Activated T-cell treated with anti-CD3 and anti-CD28 coated beads, Interleukin-2, amount 50 U/mL, for 1 hour (primary cell): ENCODE measurements around the gene RRM2.

Experiments
- DNase-seq: peaks from one replicate; pipeline ENCODE4 v3.0.0-alpha.2; 2020

RRM2 gene

DNA sequence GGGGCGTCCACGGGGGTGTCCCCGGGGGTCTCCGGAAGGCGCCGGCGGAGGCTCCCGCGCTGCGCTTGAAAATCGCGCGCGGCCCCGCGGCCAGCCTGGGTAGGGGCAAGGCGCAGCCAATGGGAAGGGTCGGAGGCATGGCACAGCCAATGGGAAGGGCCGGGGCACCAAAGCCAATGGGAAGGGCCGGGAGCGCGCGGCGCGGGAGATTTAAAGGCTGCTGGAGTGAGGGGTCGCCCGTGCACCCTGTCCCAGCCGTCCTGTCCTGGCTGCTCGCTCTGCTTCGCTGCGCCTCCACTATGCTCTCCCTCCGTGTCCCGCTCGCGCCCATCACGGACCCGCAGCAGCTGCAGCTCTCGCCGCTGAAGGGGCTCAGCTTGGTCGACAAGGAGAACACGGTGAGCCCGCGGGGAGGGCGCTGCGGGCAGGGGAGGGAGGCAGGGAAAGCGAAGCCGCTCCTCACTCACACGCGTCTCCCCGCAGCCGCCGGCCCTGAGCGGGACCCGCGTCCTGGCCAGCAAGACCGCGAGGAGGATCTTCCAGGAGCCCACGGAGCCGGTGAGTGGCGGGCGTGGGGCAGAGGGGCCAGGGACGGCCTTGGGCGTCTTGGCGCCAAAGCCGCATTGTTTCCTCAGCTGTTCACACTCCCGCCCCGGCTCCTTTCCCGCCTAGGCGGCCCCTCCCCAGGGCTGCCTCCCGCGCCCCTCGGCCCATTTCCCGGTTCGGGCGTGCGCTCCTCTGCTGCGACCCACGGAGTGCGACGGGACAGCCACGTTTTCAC lies at the start of gene RRM2:
RRM2 (plus strand) TSS at position 240 of the 781 bp plus-strand sequence; CDS start at position 300, 60 bp downstream.
- peak; percentile 82 for DNase-seq

DNA sequence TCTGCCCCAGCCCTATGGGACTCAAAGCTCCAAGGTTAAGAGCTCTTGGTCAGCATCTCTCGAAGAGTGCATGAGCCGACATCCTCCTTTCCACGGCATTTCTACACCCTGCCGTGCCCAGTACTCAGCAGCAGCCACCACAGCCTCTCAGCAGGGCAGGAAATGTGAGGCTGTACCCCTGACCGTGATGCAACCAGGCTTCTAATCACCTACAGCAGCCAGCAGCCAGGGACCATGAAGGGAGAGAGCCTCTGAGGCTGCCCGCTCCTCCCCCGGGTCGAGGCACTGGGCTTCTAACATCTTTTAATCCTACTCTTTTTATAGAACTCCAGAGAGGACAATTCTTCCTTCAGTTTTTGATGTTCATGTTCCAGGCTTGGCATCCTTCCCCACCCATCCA lies 48.8 kb upstream of the RRM2 start:
- DNase-seq = no peak

DNA sequence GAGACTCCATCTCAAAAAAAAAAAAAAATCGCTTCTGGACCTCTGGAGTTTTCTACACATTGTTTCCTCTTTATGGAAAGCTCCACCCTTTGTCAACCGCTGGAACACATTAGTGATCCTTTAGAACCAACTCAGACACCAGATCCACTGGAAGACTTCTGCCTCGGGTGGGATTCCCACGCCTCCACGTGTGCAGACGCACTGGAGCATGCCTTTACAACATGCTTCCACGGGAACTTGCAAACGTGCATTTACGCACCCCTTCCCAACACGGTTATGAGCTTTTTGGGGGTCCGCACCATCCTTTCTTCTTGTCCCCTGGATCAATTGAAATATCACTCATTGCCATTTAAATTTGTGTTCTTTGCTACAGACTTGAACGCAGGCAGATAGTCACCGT lies 47.4 kb upstream of the RRM2 start:
- no peak for DNase-seq

DNA sequence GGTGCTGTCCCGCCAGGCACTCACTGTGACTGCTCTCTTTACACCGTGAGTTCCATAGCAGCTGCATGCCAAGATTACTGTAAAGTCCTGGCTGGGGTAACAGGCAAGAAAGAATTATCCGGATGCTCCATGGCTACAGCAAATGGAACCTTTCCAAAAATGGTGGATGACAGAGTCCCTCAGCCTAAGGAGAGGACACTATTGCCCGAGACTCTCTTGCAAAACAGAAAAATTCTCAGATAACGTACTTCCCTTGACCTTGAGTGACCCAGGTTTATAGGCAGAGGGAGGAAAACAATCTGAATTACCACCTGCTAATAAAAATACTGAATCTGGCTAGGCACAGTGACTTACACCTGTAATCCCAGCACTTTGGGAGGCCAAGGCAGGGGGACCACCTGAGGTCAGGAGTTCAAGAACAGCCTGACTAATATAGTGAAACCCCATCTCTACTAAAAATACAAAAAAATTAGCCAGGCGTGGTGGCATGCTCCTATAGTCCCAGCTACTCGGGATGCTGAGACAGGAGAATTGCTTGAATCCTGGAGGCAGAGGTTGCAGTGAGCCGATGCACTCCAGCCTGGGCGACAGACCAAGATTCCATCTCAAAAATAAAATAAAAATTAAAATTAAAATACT lies 46.8 kb upstream of the RRM2 start:
- DNase-seq = no peak

DNA sequence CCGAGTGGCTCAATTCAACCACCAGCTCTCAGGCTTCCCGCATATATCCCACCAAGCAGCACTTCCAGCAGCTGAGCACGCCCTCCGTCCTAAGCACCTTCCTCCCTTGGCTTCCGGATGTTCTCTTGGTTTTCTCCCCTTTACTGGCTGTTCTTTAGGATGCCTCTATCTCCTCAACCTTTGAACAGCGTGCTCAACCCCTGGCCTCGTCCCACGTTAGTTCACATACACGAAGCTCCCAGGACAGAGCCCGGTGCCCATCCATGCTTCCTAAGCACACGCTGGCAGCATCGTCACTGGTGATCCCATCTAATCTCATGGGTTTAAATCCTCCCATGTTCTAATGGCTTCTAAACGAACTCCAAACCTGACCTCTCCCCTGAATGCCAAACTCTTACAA lies 46.0 kb upstream of the RRM2 start:
- DNase-seq = no peak

DNA sequence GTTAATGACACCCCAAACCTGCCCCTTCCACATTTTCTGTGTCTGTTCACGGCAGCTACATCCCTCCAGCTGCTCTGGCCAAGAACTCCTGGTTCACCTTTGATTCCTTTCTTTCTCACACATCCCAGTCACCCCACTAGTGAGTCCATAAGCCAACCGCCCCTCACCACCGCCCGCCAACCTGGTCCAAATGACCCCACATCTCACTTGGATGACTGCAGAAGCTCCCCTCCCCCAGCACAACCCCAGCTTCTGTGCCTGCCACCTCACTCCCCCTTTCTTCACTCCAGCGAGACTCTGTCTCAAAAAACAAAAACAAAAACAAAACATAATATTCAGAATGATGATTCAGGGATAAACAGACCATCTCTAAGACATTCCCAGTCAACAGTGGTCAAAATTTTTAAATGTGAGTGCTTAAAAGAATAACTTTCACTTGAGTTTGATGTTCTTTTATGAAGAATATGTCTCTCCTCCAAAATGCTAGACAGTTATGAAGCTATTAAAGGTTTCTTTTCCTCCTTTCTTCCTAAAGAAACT lies 45.5 kb upstream of the RRM2 start:
- DNase-seq = no peak

DNA sequence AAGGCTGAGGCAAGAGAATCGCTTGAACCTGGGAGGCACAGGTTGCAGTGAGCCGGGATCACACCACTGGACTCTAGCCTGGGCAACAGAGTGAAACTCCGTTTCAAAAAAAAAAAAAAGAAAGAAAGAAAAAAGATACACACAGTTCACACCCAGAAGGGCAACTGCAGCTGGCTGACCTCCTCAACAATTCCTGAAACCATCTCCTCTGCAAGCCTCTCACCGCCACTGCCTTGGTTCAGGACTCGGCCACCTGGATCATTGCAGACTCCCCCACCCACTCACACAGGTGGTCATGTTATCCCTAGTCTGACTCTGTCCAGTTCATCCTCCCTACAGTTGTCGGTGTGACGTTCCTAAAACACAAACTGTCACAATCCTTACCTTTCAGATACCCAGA lies 44.5 kb upstream of the RRM2 start:
- DNase-seq = no peak

DNA sequence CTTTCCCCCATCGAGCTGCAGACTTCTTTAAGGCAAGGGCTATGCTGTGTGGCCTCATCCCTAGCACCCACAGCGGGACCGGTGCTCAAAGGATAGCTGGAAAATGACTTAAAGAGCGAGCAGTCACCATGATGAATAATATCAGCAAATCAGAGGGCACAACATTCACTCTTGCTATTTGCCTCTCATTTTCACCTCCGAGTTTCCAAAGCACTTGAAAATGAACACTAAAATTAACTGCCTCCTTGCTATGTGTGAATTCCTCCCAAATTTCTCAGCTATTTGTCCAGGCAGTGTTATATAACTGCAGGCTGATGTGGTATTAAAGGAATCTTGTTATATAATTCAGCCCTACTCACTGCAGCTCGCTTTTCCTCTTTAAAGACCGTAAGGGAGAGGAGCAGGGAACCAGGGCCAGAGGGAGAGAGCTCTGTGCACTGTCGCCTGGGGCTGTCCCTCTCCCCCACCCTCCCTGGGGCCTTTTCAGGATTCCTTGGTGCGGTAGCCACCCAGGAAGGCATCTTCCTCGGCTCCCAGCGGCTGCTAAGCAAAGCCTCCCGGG lies 43.8 kb upstream of the RRM2 start:
- DNase-seq = no peak

DNA sequence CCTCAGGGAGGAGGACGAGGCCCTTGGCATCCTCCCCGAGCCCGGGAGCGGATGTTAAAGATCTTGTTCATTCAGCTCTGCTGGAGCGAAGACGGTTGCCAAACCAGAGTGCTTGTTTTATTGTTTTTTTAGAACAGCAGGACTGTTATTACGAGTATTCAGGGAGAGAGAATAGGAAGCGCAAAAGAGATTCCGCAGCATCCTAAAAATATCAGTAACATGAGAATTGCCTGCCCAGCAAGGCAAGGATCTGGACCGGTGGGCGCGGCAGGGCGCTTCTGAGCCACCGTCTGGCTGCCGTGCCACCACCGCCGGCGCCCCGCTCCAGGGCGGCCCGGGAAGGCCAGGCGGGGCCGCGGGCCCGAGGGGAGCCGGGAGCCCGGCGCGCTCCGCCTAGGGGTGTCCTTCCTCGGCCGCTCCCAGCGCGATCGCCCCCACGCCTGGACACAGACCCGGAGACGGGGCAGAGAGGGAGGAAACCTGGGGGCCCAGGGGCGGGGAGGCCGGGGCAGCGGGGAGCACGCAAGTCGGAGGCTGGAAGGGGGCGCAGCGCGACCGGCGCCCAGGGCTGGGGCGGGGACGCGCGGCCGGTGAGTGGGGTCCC lies 43.2 kb upstream of the RRM2 start:
- peak; percentile 49 for DNase-seq

DNA sequence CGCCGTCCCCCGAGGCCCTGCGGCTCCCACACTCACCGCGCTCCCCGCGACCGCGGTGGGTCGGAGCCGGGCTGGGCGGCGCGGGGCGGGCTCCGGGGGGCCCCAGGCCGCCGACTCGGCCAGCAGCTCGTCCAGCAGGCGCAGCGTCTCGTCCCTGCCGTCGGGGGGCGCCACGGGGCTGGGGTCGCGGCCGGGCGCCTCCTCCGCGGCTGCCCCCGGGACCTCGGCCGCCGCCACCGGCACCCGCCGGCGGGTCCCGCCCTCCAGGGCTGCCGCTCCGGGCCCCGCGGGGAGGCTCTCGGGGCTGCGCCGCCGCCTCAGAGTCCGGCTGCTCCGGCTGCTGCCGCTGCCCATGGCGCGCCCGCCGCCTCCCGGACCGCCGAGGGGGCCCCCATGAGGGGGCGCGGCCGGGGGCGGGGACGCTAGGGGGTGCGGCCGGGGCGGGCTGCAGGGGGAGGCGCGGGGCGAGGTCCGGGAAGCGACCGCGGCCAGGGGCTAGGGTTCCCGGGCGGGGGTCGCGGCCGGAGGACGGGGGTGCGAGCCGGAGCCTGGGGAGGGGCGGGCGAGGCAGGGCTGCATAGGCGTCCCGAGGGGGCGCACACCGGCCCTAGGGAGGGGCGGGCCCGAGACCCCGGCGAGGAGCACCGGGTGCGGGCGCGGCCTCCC lies 42.5 kb upstream of the RRM2 start, which contains the start of gene CYS1:
CYS1 (minus strand) TSS at position 542 of the 666 bp plus-strand sequence; CDS start at position 354, 188 bp downstream.
- DNase-seq = peak; percentile 35

DNA sequence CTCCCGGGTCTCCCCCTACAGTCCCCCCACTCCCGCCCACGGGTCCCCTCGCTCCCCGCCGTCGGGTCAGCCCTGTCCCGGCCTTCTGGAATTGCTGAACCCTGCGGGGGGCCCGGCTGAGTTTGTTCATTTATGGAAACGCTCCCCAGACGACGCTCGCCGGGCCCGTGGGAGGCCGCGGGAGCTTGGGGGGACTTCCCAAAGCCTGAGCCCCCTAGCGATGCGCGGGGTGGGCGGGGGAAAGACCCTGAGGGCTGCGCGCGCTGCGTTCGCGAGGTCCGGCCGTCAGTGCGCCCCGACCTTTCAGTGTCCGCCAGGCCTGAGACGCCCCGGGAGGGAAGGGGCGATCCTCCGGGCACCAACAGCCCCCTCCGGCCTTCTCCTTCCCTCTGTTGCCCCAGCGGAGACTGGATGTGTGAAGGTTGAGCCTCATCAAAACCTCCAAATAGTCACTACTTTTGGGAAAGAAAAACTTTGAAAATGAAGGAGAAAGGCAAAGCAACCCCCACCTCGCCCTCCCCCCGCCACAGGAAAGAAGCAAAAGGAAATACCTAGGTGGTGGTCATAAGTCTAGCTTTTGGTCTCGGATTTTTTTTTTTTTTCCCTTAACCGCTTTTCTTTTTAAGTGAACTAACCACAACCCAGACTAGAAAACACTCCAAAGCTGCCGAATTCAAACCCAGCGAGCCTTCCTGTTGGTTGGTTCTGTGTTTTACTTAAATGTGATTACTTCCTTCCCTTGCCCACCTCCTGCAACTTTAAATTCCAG lies 41.8 kb upstream of the RRM2 start:
- DNase-seq = peak; percentile 38

DNA sequence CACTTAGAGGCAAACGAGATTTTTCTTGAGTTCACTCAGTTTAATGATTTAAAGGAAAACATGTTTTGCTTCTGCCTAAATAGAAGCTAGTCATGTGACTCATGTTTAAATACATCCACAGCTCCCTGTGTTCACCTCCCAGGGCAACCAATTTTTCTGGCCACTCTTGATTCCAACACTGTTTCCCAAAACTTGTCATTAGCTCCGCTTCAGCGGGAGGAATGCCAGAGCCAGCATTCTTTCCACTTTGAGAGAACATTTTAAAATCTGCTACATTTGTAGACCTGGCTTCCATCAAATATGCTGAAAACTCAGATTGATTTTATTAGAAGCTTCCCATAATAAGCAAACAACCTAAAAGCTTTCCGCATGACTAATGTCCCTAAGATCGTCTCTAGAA lies 39.5 kb upstream of the RRM2 start:
- DNase-seq = no peak

DNA sequence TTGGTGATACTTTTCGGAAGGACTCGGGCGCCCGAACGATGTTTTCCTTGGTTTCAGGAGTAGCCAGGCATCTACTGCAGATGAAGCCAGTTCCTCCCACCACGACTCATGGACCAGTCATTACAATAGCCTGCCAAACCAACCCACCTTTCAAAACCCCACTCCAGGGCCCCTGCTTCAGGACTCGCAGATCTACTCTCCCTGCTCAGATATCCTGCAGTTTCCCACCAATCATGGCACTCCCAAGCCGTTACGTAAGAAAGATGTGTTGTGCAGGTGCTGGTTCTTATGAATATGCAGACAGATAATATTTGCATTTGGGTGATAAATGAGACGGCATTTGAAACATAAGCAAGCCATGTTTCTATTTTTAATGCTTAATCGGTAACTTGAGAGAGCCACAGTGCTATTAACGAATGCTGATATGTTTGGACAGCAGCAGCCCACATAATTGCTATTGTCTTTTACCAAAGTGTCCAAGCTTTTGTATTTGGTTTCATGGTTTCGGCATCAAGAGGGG lies 38.8 kb upstream of the RRM2 start:
- no peak for DNase-seq

DNA sequence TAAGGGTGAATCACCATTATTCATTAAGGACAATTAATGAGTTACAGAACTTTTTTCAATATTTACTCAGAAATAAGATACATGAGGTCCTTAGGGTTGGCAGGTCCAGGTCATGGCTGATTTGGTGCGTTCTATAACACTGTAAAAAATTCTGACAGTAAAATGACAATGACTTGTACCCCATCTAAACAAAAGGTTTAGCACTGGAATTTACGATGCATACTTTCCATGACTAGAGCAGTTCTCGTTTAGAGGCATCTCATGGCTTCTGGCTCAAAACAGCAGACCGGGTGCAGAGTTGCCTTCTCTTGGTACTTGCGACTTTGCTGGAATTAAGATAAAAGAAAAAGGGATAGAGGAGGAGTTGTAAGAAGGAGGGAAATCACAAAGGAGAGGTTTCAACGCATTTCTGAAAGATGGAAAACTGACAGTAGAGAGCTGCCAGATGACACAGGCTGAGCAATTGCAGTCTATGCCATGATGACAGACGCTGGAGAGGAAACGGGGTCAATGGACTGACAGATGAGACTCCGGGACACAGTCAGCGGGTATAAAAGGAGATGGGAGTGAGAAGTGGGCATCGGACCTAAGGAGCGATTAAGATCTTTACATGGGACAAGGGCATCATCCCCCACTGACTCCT lies 38.2 kb upstream of the RRM2 start:
- no peak for DNase-seq

DNA sequence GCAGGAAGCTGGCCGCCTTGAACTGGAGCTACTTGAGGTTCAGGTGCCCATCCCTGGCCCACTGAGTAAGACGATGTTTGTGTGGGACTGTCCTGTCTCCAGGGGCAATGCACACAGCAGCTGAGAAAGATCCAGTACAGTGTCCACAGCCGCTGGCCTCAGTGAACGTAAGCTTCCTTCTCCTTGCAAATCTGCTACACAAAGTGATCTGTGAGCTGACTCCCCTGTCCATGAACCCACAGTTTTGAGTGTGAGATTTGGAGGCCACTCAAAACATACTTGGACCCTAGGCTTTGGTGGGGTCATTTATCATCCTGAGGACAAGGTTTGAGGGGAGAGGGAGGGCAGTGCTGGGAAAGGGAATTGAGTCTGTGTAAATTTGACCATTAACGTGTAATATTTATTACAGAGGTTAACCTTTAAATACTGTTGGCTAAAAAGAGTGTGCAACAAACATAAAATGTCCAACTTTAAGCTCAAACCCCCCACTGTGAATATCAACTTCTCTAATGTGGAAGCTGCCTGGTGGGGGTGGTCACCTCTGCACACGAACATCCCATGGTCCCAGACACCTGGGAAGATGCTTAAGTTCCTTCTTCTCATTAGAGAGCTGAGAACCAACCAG lies 37.4 kb upstream of the RRM2 start:
- no peak for DNase-seq

DNA sequence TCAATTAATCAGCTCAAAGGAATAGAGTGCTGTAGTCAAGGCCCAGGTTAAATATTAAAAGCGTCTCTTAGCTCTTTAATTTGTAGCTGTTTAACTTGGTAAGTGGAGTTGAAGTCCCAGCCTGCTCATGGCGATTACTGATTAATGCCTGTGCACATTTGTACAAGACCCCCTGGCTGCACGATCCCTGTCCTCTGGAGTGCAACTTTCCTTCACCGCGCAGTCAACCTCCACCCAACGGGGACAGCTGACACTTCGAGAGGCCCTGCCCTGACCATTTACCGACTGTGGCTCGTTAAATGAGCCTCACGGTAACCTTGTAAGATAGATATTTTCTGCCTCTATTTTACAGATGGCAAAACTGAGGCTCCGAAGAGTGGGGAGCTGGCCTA lies 36.9 kb upstream of the RRM2 start:
- DNase-seq = no peak

DNA sequence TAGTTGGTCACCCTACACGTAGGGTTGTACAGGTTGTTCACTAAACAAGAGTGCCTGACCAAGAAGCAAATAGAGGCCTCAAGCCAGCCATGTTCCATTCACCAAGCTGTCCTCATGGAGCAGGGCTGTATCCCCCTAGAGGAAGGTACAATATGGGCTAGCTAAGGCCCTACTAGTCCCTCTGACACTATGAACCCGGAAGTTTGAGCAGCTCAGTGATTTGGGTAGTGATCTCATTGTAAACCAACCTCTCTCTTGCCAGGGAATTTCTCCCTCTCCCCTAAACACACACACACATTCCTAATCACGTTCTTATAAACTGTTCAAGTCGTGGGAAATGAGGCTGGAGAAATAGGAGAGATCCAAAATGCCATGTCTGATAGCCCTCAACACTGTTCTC lies 35.6 kb upstream of the RRM2 start:
- no peak for DNase-seq

DNA sequence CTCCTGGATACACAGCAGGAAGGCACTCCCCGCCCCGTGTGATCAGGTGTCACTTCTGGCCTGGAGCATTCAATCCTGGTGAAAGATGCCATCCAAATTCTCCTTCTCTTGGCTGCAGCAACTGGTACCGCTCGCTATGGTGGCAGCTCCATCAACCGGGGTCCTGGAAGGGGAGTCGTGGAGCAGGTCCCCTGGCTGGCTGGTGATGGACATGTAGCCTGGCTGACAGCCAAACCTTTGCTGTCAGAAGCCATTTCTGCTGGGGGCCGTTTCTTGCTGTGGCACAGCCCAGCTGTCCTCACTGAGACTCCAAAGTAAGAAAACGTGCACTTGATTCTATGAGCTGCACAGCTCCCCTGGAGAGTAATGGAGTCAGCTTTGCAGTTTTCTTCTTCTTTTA lies 35.2 kb upstream of the RRM2 start:
- no peak for DNase-seq

DNA sequence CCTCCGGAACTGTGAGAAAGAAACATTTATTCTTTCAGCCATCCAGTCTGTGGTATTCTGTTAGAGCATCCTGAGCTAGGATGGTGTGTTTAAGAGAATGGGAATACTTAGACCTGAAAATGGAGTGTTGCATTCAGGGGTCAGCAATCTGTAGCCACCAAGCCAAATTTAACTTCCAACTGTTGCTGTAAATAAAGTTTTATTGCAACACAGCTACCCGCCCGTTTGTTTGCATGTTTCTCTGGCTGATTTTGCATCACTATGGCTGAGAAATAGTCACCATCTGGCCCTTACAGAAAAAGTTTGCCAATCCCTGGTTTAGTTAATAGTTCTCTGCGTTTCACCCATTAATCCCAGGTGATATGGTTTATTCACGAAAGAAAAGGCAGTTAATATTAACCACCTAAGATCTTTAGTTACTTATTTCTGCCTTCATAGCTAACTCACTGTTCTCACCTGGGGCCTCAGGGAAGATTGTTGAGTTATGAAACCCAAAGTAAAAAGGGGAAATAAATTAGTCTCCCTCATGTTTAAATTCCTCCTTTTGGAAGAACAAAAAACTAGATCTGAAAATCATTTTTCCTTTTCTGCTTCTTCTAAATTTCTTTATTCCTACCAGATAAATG lies 32.9 kb upstream of the RRM2 start:
- no peak for DNase-seq

DNA sequence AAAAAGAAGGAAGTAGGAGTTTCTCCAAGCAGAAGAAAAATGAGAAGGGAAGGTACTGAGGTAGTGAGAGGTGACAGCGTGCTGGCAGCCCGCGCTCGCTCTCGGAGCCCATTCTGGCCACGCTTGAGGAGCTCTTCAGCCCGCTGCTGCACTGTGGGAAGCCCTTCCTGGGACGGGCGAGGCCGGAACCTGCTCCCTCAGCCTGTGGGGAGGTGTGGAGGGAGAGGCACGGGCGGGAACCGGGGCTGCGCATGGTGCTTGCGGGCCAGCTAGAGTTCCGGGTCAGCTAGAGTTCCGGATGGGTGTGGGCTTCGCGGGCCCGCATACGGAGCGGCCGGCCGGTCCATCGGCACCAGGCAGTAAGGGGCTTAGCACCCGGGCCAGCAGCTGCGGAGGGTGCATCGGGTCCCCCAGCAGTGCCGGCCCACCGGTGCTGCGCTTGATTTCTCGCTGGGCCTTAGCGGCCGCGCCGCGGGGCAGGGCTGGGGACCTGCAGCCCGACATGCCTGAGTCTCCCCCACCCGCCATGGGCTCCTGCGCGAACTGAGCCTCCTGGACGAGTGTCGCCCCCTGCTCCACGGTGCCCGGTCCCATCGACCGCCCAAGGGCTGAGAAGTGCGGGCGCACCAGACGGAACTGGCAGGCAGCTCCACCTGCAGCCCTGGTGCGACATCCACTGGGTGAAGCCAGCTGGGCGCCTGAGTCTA lies 31.2 kb upstream of the RRM2 start:
- peak; percentile 47 for DNase-seq
